Endothelial cell of umbilical vein (primary cell): ENCODE data around the gene GIMAP2. TPM values are rescaled to one million over a fixed set of nuclear protein-coding genes. Genes with fewer than 3 reads are reported as not detected.
A peak's percentile ranks its signal among the peaks of the same experiment; 100 is the strongest.
"Not testable (repeated sequence)": the region's sequence is repeated elsewhere in the genome, so short reads cannot be mapped to it uniquely, and the experiment has no call there.

ENCODE experiments used
- BruUV-seq: library from RNA; stranded (reverse); fragments of 400-500 nt; replicated peaks from 2 replicates; lab custom pipeline; 2021; lab: Mats Ljungman, UMichigan
- CTCF ChIA-PET: fragments of 300-600, 350-600 bp; sonication (Branson Sonifier 250); formaldehyde crosslinking; loops from one replicate; lab custom pipeline; 2021; ENCODE audit warnings: antibody characterized with exemption, inconsistent platforms; lab: Charles Lee
- POLR2A ChIA-PET: fragments of 300-600, 350-600 bp; sonication (Branson Sonifier 250); formaldehyde crosslinking; loops from one replicate; lab custom pipeline; 2021; ENCODE audit warnings: antibody characterized with exemption, inconsistent platforms; lab: Charles Lee
- DNase-seq: peaks from one replicate; pipeline ENCODE4 v3.0.0-alpha.2; 2011; ENCODE audit warnings: low read depth, low spot score
- FAIRE-seq: peaks from 2 replicates; lab custom pipeline; 2011; peaks lifted over from hg19 to GRCh38; lab: Jason Lieb, UNC
- H2AFZ ChIP-seq: 2 replicates; pipeline ENCODE4 v1.6.0; 2012; ENCODE audit warnings: low read depth, low read length, control low read depth, inconsistent platforms
- H3K27ac ChIP-seq: 2 replicates; pipeline ENCODE4 v1.5.1; 2011; ENCODE audit warnings: low read depth, mild to moderate bottlenecking, control low read depth, low read length, moderate library complexity; ENCODE audit not compliant: insufficient read depth
- H3K27me3 ChIP-seq, 2 experiments: 2 replicates each; pipeline versions ENCODE4 v1.6.0 to v1.6.1; 2011; ENCODE audit warnings: low read length in 2 of 2, mixed read lengths in 1 of 2; ENCODE audit not compliant: control insufficient read depth in 2 of 2, insufficient read depth in 2 of 2
- H3K36me3 ChIP-seq, 2 experiments: 2 replicates in 1 of 2; 3 replicates in 1 of 2; pipeline ENCODE4 v1.5.1; 2011; ENCODE audit warnings: low read length in 2 of 2, mild to moderate bottlenecking in 1 of 2, moderate library complexity in 1 of 2; ENCODE audit not compliant: control insufficient read depth in 2 of 2, insufficient read depth in 2 of 2; ENCODE audit errors: extremely low read depth in 1 of 2
- H3K4me1 ChIP-seq: 3 replicates; pipeline ENCODE4 v1.5.1; 2011; ENCODE audit warnings: mild to moderate bottlenecking, low read length; ENCODE audit not compliant: control insufficient read depth, insufficient read depth; ENCODE audit errors: extremely low read depth
- H3K4me2 ChIP-seq: 2 replicates; pipeline ENCODE4 v1.6.1; 2011; ENCODE audit warnings: low read length, control low read depth, mixed read lengths; ENCODE audit not compliant: insufficient read depth
- H3K4me3 ChIP-seq, 3 experiments: fragments of 200-600 bp in 1 of 3; sonication (generic), shearing (Covaris generic) in 1 of 3; replicated peaks in 1 of 3; 2 replicates each; pipeline ENCODE4 v1.5.1; 2011 to 2016; ENCODE audit warnings: control low read depth in 3 of 3, low read length in 3 of 3, mild to moderate bottlenecking in 2 of 3, inconsistent platforms in 1 of 3, low read depth in 1 of 3, moderate library complexity in 1 of 3; ENCODE audit not compliant: insufficient read depth in 1 of 3
- H3K79me2 ChIP-seq: 2 replicates; pipeline ENCODE4 v1.6.0; 2012; ENCODE audit warnings: low read length, inconsistent platforms; ENCODE audit not compliant: control insufficient read depth, insufficient read depth
- H3K9ac ChIP-seq: replicated peaks from 2 replicates; pipeline ENCODE3; 2011; ENCODE audit warnings: low read length, control low read depth; ENCODE audit not compliant: insufficient read depth; ENCODE audit errors: extremely low read depth
- H3K9me1 ChIP-seq: replicated peaks from 3 replicates; pipeline ENCODE4 v1.6.0; 2011; ENCODE audit warnings: mild to moderate bottlenecking, low read length; ENCODE audit not compliant: control insufficient read depth, insufficient read depth; ENCODE audit errors: extremely low read depth
- H3K9me3 ChIP-seq: replicated peaks from 2 replicates; pipeline ENCODE4 v1.5.1; 2012; ENCODE audit warnings: low read length, inconsistent platforms; ENCODE audit not compliant: control insufficient read depth, insufficient read depth
- H4K20me1 ChIP-seq: replicated peaks from 2 replicates; pipeline ENCODE3; 2011; ENCODE audit warnings: mild to moderate bottlenecking, low read length; ENCODE audit not compliant: control insufficient read depth, insufficient read depth; ENCODE audit errors: extremely low read depth
- EZH2 ChIP-seq: IDR thresholded peaks from 2 replicates; pipeline ENCODE4 v1.6.1; 2012; ENCODE audit warnings: borderline replicate concordance, low read depth, mild to moderate bottlenecking, moderate library complexity, low read length, inconsistent platforms; ENCODE audit not compliant: severe bottlenecking
- FOS ChIP-seq: IDR thresholded peaks from 2 replicates; pipeline ENCODE4 v1.6.1; 2011; ENCODE audit warnings: mild to moderate bottlenecking, low read length, moderate library complexity, borderline replicate concordance; ENCODE audit not compliant: insufficient read depth
- JUN ChIP-seq: IDR thresholded peaks from 2 replicates; pipeline ENCODE4 v1.6.1; 2011; ENCODE audit warnings: borderline replicate concordance, low read depth; ENCODE audit not compliant: insufficient read length, insufficient read depth
- POLR2A ChIP-seq: IDR thresholded peaks from 2 replicates; pipeline ENCODE4 v1.6.1; 2012; ENCODE audit warnings: low read depth, mild to moderate bottlenecking, control low read depth, low read length
- POLR2AphosphoS5 ChIP-seq: IDR thresholded peaks from 2 replicates; pipeline ENCODE4 v1.6.1; 2012; ENCODE audit warnings: low read depth, mild to moderate bottlenecking, control low read depth, low read length, moderate library complexity; ENCODE audit not compliant: insufficient read depth
- dilution Hi-C: fragments of 300-500 bp; cut with MboI; formaldehyde crosslinking; loops from one replicate; pipeline ENCODE4 v1.15.0; 2019; ENCODE audit warnings: low sequenced_read_pairs; ENCODE audit not compliant: extremely low pct_ligation_motif_present
- intact Hi-C: fragments of 100-400 bp; cut with micrococcal nuclease; formaldehyde crosslinking; loops from one replicate; pipeline ENCODE4 v1.10.0; 2022
- polyA plus RNA-seq, 4 experiments: library from polyadenylated mRNA; depleted of rRNA in 3 of 4; stranded (reverse) in 3 of 4; unstranded in 1 of 4; fragments of >200 nt; gene quantifications; 2 replicates each; pipeline versions ENCODE4 v1.2.1 to v1.2.3, GENCODE V29; 2011 to 2012; ENCODE audit warnings: missing spikeins in 1 of 4
- total RNA-seq: library from RNA; stranded (reverse); gene quantifications from 2 replicates; pipeline ENCODE4 v1.2.3, GENCODE V29; 2021
- TF ChIP-seq, protein P1 (sequence below): IDR thresholded peaks from 2 replicates; pipeline ENCODE4 v1.6.1; 2011; ENCODE audit not compliant: insufficient read depth, insufficient read length
- TF ChIP-seq, protein P2 (sequence below), 2 donors: IDR thresholded peaks; 1 replicate in 1 of 2; 2 replicates in 1 of 2; pipeline ENCODE4 v1.5.1; 2011; ENCODE audit warnings: low read length in 2 of 2, mild to moderate bottlenecking in 2 of 2, moderate library complexity in 2 of 2, control low read depth in 1 of 2, inconsistent platforms in 1 of 2, low read depth in 1 of 2; ENCODE audit not compliant: insufficient read depth in 1 of 2; ENCODE audit errors: extremely low read depth in 1 of 2

Gene GIMAP2
- total and polyA plus RNA-seq, 2 donors (not counting 3 experiments of a cell fraction or from before 2014, with no cell fraction given): 21.3 to 27.9 TPM

DNA sequence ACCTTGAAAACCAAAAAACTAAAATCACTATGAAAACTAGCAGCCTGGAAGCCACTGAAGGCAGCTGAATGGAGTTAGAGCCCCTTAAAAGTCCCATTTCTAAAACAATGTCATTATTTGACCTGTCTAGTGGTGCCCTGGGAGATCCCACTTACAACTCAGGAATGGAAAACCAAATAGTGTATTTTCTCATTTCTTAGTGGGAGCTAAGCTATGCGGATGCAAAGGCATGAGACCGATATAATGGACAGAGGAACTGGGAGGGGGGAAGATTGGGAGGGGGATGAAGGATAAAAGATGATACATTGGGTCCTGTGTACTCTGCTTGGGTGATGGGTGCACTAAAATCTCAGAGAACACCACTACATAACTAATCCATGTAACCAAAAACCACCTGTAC, 9.8 kb upstream of the GIMAP2 start:
- peaks cover 19% of the 10 kb centered on the region for H3K4me1 ChIP-seq
- intact Hi-C loops: loop anchor here (1.0 to 2.0 kb wide), 6 partner anchors 10 to 225 kb away; partner anchors contain the start of genes GIMAP1, GIMAP2, GIMAP6 and GIMAP8
- H3K27me3 ChIP-seq: no peaks in the 10 kb centered on the region
- peak overlapping the region; percentile 48 for H3K27ac ChIP-seq
- BruUV-seq: no TSS peak
- H3K9ac ChIP-seq: no peak overlapping the region
- H3K9me3 ChIP-seq: no peaks in the 10 kb centered on the region
- peak overlapping the region; percentile 77 for H3K4me2 ChIP-seq
- H3K4me3 ChIP-seq: no peak overlapping the region
- TF ChIP-seq POLR2A (no peak), EZH2 (no peak), POLR2AphosphoS5 (no peak), JUN (no peak), FOS (no peak)
- TF ChIP-seq, protein P1, sequence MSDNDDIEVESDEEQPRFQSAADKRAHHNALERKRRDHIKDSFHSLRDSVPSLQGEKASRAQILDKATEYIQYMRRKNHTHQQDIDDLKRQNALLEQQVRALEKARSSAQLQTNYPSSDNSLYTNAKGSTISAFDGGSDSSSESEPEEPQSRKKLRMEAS: no peak
- TF ChIP-seq, protein P2, sequence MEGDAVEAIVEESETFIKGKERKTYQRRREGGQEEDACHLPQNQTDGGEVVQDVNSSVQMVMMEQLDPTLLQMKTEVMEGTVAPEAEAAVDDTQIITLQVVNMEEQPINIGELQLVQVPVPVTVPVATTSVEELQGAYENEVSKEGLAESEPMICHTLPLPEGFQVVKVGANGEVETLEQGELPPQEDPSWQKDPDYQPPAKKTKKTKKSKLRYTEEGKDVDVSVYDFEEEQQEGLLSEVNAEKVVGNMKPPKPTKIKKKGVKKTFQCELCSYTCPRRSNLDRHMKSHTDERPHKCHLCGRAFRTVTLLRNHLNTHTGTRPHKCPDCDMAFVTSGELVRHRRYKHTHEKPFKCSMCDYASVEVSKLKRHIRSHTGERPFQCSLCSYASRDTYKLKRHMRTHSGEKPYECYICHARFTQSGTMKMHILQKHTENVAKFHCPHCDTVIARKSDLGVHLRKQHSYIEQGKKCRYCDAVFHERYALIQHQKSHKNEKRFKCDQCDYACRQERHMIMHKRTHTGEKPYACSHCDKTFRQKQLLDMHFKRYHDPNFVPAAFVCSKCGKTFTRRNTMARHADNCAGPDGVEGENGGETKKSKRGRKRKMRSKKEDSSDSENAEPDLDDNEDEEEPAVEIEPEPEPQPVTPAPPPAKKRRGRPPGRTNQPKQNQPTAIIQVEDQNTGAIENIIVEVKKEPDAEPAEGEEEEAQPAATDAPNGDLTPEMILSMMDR (IDR thresholded peaks at IDR 0.05; ENCODE audit: extremely low read depth in 1 of 2, insufficient read depth in 1 of 2, low read depth in 1 of 2, low read length in 2 of 2): no peak
- no peaks in the 10 kb centered on the region for H4K20me1 ChIP-seq
- ChIA-PET CTCF (no interaction called here), POLR2A (interaction anchor here (1.2 kb wide), 1 partner anchor 41 kb away, joined by 5 read pairs; the partner anchor contains the start of gene GIMAP1)
- dilution Hi-C loops: no loop called here
- H3K9me1 ChIP-seq: no peaks in the 10 kb centered on the region
- H2AFZ ChIP-seq: peak overlapping the region; percentile 44
- H3K36me3 ChIP-seq: no peaks in the 10 kb centered on the region
- FAIRE-seq (no peak), DNase-seq (peak; percentile 43)
- H3K79me2 ChIP-seq: no peaks in the 10 kb centered on the region

GRCh38 chr7:150676276-150676675, 9.2 kb upstream of the GIMAP2 start:
- not testable (repeated sequence) for H3K27me3 ChIP-seq
- CTCF ChIA-PET: interaction anchor here (0.7 to 0.9 kb wide), 3 partner anchors 40 to 107 kb away, joined by 3 read pairs; partner anchors contain the start of gene GIMAP1

More at GRCh38 chr7:150676276-150676675, 9.2 kb upstream of the GIMAP2 start:
- H3K79me2 ChIP-seq, H2AFZ ChIP-seq, H4K20me1 ChIP-seq, dilution Hi-C loops, H3K36me3 ChIP-seq, DNase-seq, H3K9me1 ChIP-seq, BruUV-seq, H3K9me3 ChIP-seq: not testable (repeated sequence)
- intact Hi-C loops: loop anchor here (1.0 to 2.0 kb wide), 6 partner anchors 9 to 225 kb away; partner anchors contain the start of genes GIMAP1, GIMAP2, GIMAP6 and GIMAP8
- Histone ChIP-seq H3K27ac (peak overlapping the region; percentile 64), H3K4me3 (peak overlapping the region in 1 of 3 experiments; percentile 21), H3K4me1 (peaks cover 19% of the 10 kb centered on the region), H3K9ac (peak overlapping the region; percentile 42), H3K4me2 (peak overlapping the region; percentile 77)
- POLR2A ChIA-PET: interaction anchor here (1.2 to 1.4 kb wide), 2 partner anchors 40 to 44 kb away, joined by 3 to 5 read pairs; partner anchors contain the start of genes GIMAP1 and GIMAP6
- FAIRE-seq: peak; percentile 42
